HG03103 (cell line): ENCODE data around the gene JMJD8.

Experiments used
- ATAC-seq: cut with Tn5 transposase; IDR thresholded peaks from one replicate; pipeline ENCODE4 v1.9.1; 2021; ENCODE audit warnings: low read depth; ENCODE audit not compliant: unreplicated experiment

JMJD8 gene

GRCh38 chr16:678209-678857 is 5.8 kb downstream of the JMJD8 start:
- ATAC-seq = no peak

- ATAC-seq = no peak
Measured at GRCh38 chr16:677316-678190, 6.6 kb downstream of the JMJD8 start.

- ATAC-seq = no peak
Measured at GRCh38 chr16:676913-677312, 7.2 kb downstream of the JMJD8 start.

- no peak for ATAC-seq
Measured at GRCh38 chr16:676565-676902, 7.6 kb downstream of the JMJD8 start.

- no peak for ATAC-seq
Measured at GRCh38 chr16:675884-676564, 8.1 kb downstream of the JMJD8 start.

GRCh38 chr16:674968-675883 is 8.9 kb downstream of the JMJD8 start, which contains the start of gene RHBDL1:
TSS of gene RHBDL1 (plus strand) at chr16:675671. CDS start at chr16:675791, 120 bp downstream.
- ATAC-seq = no peak

GRCh38 chr16:674214-674881 is 9.8 kb downstream of the JMJD8 start:
- no peak for ATAC-seq

- ATAC-seq = no peak
Measured at GRCh38 chr16:673399-673991, 10.6 kb downstream of the JMJD8 start.

- ATAC-seq = no peak
Measured at GRCh38 chr16:672851-673250, 11.3 kb downstream of the JMJD8 start.

GRCh38 chr16:672371-672770 is 11.8 kb downstream of the JMJD8 start:
- ATAC-seq = no peak

- no peak for ATAC-seq
Measured at GRCh38 chr16:671353-672131, 12.6 kb downstream of the JMJD8 start.

- no peak for ATAC-seq
Measured at GRCh38 chr16:670485-671352, 13.4 kb downstream of the JMJD8 start.

GRCh38 chr16:669666-670065 is 14.5 kb downstream of the JMJD8 start:
- ATAC-seq = no peak

GRCh38 chr16:668519-669171 is 15.5 kb downstream of the JMJD8 start:
- ATAC-seq = no peak

GRCh38 chr16:667780-668518 is 16.2 kb downstream of the JMJD8 start, which contains the start of gene RHOT2:
TSS of gene RHOT2 (plus strand) at chr16:668132. CDS start at chr16:668200, 68 bp downstream.
- peak; percentile 72 for ATAC-seq

GRCh38 chr16:667113-667779 is 16.9 kb downstream of the JMJD8 start:
- ATAC-seq = no peak
